Central memory CD8-positive, alpha-beta T cell (primary cell): Measurements from ENCODE around the gene SLC66A3.

Source experiments
- ATAC-seq: fragments of 150-1000 bp; cut with Tn5 transposase; replicated peaks from 2 replicates; pipeline ENCODE4 v1.10.0; 2022; ENCODE audit warnings: mild to moderate bottlenecking, moderate FRiP score, moderate number of reproducible peaks; ENCODE audit not compliant: poor library complexity, severe bottlenecking; ENCODE audit errors: extremely low read depth
- DNase-seq, 2 donors: peaks; one replicate each; pipeline ENCODE4 v3.0.0; 2021; ENCODE audit warnings: low spot score in 2 of 2
- H3K27ac Mint-ChIP-seq: one replicate; pipeline ENCODE4 v1.8.0; 2022; ENCODE audit warnings: low read depth, mild to moderate bottlenecking, moderate library complexity, mixed read lengths
- H3K27me3 Mint-ChIP-seq: one replicate; pipeline ENCODE4 v1.8.0; 2022; ENCODE audit warnings: mixed read lengths
- H3K36me3 Mint-ChIP-seq: one replicate; pipeline ENCODE4 v1.8.0; 2022; ENCODE audit warnings: mild to moderate bottlenecking, moderate library complexity, mixed read lengths; ENCODE audit not compliant: insufficient read depth
- H3K4me1 Mint-ChIP-seq: one replicate; pipeline ENCODE4 v1.8.0; 2022; ENCODE audit warnings: mixed read lengths
- H3K4me3 Mint-ChIP-seq: one replicate; pipeline ENCODE4 v1.8.0; 2022; ENCODE audit warnings: mild to moderate bottlenecking, moderate library complexity, mixed read lengths
- H3K9me3 Mint-ChIP-seq: one replicate; pipeline ENCODE4 v1.8.0; 2022; ENCODE audit warnings: mixed read lengths

The SLC66A3 gene

DNA sequence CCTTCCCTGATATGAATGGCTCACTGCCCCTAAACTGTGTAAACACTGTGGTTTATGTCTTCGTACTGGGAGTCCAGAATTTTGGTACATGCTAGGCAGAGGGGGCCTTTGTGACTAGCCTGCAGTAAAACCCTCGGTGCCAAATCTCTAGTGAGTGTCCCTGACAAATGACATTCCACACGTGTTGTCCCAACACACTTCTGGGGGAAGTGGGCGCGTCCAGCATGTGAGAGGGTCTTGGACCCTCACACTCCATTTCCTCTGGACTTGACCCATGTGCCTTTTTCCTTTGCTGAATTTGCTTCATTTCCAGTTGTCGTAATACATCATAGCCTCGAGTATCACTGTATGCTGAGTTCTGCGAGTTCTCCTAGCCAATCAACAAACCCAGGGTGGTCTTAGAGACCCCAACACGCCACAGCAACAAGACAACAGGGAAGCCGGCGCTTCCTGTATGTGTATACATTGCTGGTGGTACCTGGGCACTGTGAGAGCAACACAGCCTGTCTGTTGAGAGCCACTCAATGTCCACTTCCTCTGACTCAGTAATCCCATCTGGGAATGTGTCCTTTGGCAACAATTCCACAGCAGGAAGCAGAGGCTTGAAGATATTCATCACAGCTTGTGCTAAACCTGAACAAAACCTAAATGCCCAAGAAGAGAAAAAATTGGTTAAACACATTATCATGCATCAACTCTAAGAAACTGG is 26.9 kb upstream of the SLC66A3 start:
- no peaks in the 10 kb centered on the region for H3K9me3 Mint-ChIP-seq
- H3K4me1 Mint-ChIP-seq: peaks cover 33% of the 10 kb centered on the region
- no peaks in the 10 kb centered on the region for H3K27me3 Mint-ChIP-seq
- peak overlapping the region; percentile 68 for H3K4me3 Mint-ChIP-seq
- no peak overlapping the region for H3K27ac Mint-ChIP-seq
- ATAC-seq (no peak), DNase-seq (no peak)
- H3K36me3 Mint-ChIP-seq: peaks cover 5% of the 10 kb centered on the region

DNA sequence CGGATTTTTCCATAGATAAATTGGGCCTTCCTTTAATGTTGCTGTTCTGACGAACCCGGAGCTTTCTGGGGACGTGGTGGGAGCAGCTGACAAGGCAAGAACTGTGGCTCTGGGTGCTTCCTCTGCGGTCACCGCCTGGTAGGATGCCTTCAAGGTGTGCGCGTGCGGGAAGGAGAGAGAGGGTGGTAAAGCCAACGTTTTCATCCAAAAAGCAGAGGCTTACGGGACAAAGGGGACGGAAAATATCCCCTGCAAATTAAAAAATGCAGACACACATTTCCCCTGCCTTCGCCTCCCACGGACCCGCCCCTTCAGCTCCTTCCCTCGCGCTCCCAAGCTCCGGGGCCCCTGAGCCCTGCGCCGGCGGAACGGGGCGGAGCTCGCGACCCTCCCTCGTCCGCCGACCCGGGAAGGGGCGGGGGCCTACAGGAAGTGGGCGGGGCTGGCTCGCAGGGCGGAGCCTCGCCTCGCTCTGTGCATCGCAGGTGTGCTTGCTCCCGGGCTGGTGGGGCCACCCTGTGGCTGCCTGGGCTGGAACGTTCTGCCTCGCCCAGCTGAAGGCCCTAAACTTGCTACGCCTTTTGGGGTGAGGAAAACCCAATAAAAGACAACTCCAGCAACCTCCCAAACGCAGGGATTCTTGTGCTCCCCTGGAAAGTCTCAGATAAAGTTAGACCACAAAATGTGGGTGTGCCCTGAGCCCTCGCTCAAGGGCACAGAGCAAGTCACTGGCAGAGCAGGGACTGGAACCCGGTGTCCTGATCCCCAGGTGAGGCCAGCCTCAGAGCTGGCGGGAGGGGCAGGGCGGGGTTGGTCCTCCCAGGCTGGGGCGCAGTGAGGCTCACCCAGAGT is 25.4 kb upstream of the SLC66A3 start:
- H3K27ac Mint-ChIP-seq: no peak overlapping the region
- H3K4me3 Mint-ChIP-seq: peak overlapping the region; percentile 68
- H3K4me1 Mint-ChIP-seq: peaks cover 33% of the 10 kb centered on the region
- no peaks in the 10 kb centered on the region for H3K9me3 Mint-ChIP-seq
- H3K36me3 Mint-ChIP-seq: peaks cover 5% of the 10 kb centered on the region
- no peaks in the 10 kb centered on the region for H3K27me3 Mint-ChIP-seq
- DNase-seq (peak; percentile 59 to 62), ATAC-seq (peak; percentile 71)

DNA sequence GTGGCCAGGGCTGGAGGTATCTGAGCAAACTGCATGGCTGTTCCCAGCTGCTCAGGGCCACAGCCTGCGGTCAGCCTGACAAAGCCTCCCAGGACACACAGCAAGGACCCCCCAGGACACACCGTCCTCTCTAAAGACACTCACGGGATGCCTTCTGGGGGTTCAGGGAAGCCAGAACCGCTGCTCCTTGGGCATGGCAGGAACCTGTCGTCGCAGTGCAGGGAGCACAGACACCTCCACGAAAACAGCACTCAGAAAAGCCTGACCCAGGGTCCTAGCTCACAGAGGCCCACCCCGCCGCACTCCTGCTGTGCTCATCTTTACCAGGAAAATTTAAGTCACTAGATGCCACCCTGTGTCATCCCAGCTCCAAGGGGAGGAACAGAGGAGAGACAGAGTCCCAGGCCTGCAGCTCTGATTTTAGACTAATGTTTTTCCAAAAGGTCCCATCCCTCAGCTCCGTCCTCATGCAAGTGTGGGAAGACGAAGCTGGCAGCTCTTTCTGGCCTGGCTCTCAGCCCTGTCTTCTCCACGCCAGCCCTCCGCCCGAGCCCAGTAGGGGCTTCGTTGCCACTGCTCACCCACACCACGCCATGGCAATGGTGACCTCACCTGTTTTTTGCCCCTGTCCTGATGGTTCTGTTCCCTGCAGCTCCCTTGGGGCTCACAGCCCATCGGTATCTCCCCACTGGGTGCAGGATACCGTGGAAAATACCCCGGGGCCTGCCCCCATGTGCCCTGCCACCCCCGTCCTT is 23.9 kb upstream of the SLC66A3 start:
- Mint-ChIP-seq H3K4me3 (peak overlapping the region; percentile 76), H3K27ac (no peak overlapping the region), H3K9me3 (no peaks in the 10 kb centered on the region), H3K27me3 (peaks cover 6% of the 10 kb centered on the region), H3K36me3 (peaks cover 5% of the 10 kb centered on the region), H3K4me1 (peaks cover 33% of the 10 kb centered on the region)
- ATAC-seq (no peak), DNase-seq (no peak)

DNA sequence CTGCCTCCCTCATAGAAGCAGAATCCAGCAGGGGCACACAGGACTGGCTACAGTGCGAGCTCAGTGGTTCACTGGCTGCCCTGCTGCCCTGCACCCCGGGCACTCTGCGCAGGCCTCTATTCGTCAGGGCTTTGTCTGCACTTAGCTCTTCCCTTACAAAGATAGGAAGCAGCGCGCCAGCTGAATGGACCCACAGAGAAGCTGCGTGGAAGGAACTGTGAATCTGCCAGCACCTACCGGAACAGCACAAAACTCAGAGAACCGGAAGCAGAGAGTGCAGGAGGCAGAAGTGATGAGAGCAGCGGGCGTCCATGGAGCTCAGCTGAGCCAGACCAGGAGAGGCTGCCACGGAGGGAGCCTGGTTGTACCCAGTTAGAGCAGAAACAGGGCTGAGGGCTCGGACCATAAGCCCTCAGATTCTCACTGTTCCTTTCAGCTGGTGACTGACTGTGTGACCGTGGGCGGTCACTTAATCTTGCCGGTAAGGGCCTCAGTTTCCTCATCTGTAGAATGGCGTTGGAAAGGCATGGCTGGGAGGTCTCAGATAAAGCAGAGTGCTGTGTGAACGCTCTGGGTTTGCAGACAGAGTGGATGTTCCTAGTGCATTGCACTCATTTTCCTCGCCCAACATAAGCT is 23.1 kb upstream of the SLC66A3 start:
- ATAC-seq (no peak), DNase-seq (no peak)
- Mint-ChIP-seq H3K36me3 (peaks cover 5% of the 10 kb centered on the region), H3K27ac (peak overlapping the region; percentile 66), H3K4me1 (peaks cover 33% of the 10 kb centered on the region), H3K4me3 (peak overlapping the region; percentile 76), H3K9me3 (no peaks in the 10 kb centered on the region), H3K27me3 (peaks cover 14% of the 10 kb centered on the region)

DNA sequence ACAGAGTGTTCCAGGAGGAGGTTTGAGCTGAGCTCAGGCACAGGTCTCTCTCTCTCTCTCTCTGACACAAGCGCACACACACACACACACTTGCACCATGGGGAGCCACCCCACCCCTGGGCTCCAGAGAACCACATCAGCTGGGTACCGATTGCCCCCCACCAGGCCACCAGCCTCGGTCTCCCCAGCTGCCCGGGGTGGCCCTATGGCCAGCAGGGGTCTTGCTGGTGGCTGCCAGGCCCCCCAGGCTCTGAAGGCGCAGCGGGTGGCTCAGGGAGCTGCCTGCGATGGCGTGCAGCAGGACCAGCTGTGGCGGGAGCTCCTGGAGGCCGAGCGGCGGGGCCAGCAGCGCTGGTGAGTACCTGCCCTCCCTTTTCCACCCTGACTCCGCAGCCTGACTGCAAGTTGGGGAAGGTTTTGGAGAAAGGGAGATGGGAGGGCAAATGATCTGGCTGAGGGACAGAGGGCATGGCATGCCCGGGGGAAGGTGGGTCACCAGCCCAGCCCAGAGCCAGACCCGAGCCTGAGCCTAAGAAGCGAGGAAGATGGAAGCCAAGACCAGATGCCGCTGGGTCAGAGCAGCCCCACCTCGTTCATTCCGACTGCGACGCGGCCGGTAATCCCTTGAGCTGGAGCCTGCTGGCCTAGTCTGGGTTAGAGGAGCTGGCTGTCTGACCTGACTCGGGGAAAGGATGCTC is 21.9 kb upstream of the SLC66A3 start:
- Mint-ChIP-seq H3K27me3 (peaks cover 14% of the 10 kb centered on the region), H3K36me3 (peaks cover 5% of the 10 kb centered on the region), H3K27ac (peak overlapping the region; percentile 66), H3K4me1 (peaks cover 31% of the 10 kb centered on the region), H3K9me3 (no peaks in the 10 kb centered on the region), H3K4me3 (peak overlapping the region; percentile 76)
- DNase-seq: no peak
- ATAC-seq: no peak

DNA sequence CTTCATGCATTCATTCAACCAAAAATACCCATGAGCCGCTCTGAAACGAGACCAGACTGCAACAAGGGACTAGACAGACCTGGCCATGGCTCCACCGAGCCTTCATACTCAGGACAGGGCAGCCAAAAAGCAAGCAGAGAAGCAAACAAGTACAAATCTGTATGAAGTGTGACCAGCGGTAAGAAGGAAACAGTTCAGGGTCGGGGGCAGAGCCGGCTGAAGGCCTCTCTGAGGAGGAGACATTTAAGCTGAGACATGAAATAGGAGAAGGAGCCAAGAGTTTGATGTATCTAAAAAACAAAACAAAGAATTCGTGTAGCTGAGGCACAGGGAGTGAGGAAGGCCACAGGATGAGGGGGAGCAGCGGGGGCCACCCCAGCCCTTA is 21.3 kb upstream of the SLC66A3 start:
- DNase-seq (no peak), ATAC-seq (no peak)
- Mint-ChIP-seq H3K4me3 (no peak overlapping the region), H3K27ac (no peak overlapping the region), H3K36me3 (peaks cover 5% of the 10 kb centered on the region), H3K27me3 (peaks cover 14% of the 10 kb centered on the region), H3K9me3 (no peaks in the 10 kb centered on the region), H3K4me1 (peaks cover 27% of the 10 kb centered on the region)

DNA sequence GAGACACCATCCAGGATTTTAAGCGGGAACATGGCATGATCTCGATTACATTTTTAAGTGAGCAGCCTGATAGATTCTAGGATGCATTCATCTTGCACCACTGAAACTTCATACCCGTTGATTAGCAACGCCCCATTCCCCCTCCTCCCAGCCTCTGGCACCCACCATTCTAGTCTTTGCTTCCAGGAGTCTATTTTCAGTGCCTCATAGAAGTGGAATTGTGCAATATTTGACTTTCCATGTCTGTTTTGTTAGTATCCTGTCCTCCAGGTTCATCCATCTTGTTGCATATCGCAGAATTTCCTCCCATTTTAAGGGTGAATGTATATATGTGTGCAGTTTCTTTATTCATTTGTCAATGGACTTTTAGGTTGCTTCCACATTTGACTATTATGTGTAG is 20.9 kb upstream of the SLC66A3 start:
- no peaks in the 10 kb centered on the region for H3K9me3 Mint-ChIP-seq
- no peak for DNase-seq
- ATAC-seq: no peak
- H3K36me3 Mint-ChIP-seq: peaks cover 5% of the 10 kb centered on the region
- H3K4me1 Mint-ChIP-seq: peaks cover 26% of the 10 kb centered on the region
- no peak overlapping the region for H3K27ac Mint-ChIP-seq
- H3K27me3 Mint-ChIP-seq: peaks cover 14% of the 10 kb centered on the region
- H3K4me3 Mint-ChIP-seq: no peak overlapping the region

DNA sequence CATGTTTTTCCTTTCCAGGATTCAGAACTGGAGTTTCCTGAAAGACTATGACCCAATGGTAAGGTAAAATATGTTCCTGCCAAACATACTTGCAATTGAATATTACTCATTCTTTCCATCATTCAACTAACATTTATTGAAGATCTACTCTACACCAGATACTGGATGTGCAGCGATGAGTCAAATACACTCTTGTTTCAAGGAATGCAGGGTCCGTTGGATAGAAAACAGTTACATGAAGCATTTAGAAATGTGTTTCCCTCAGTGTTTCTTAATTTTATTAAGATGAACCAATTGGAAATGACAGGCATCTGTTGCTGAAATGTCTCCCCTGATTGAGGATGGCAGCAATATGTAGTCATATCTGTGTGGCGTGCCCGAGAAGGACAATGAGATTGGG is 14.8 kb upstream of the SLC66A3 start:
- ATAC-seq (no peak), DNase-seq (no peak)
- Mint-ChIP-seq H3K4me3 (no peak overlapping the region), H3K36me3 (peaks cover 4% of the 10 kb centered on the region), H3K27ac (no peak overlapping the region), H3K27me3 (peaks cover 47% of the 10 kb centered on the region), H3K4me1 (no peaks in the 10 kb centered on the region), H3K9me3 (no peaks in the 10 kb centered on the region)

DNA sequence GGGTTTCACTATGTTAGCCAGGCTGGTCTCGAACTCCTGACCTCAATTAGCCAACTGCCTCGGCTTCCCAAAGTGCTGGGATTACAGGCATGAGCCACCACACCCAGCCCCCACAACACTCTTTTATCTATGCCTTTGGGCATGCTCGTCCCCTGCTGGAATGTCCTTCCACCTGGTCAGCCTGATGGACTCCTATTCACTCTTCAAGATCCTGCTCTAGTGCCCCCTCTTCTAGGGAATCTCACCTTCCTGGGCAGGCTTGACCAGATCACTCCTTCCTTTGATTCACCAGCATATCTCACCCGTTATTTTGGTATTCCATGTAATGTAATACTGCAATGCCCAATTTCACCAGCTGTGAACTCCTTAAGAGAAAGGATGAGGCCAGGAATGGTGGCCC is 13.9 kb upstream of the SLC66A3 start:
- H3K36me3 Mint-ChIP-seq: peaks cover 4% of the 10 kb centered on the region
- DNase-seq (no peak), ATAC-seq (no peak)
- H3K4me1 Mint-ChIP-seq: no peaks in the 10 kb centered on the region
- H3K27me3 Mint-ChIP-seq: peaks cover 41% of the 10 kb centered on the region
- H3K4me3 Mint-ChIP-seq: no peak overlapping the region
- no peak overlapping the region for H3K27ac Mint-ChIP-seq
- no peaks in the 10 kb centered on the region for H3K9me3 Mint-ChIP-seq

DNA sequence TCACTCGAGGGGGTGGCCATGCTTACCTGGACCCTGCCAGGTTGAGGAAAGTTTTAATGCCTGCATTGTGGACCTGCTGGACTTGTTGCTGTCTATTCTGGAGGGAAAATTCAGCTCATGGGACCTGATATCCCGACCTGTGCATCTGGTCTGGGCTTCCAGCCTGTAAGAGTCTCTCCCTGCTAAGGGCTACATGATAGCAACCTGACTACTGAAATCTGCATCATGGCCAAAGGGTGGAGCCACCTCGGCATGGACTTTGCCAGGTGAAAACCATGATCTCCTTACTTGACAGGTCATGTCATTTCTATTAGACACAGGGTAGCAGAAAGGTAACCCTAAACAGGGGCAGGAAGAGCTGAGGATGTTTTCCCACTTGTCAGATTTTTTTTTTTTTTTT is 12.9 kb upstream of the SLC66A3 start:
- H3K4me3 Mint-ChIP-seq: no peak overlapping the region
- ATAC-seq: no peak
- DNase-seq: no peak
- H3K9me3 Mint-ChIP-seq: no peaks in the 10 kb centered on the region
- no peak overlapping the region for H3K27ac Mint-ChIP-seq
- H3K36me3 Mint-ChIP-seq: peaks cover 4% of the 10 kb centered on the region
- H3K27me3 Mint-ChIP-seq: peaks cover 33% of the 10 kb centered on the region
- H3K4me1 Mint-ChIP-seq: no peaks in the 10 kb centered on the region

DNA sequence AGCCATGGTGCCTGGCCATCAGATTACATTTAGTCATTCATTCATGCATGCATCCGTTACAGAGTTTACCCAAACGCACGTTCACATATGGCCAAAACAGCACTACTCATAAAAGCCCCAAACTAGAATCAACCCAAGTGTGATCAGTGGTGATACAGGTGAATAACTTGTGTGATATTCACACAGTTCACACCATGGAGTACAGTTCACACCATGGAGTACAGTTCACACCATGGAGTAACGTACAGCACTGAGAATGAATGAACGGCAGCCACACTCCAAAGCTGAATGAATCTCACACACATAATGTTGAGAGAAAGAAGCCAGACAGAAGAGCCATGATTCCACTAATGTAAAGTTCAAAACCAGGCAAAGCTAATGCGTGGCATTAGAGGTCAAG is 12.3 kb upstream of the SLC66A3 start:
- H3K9me3 Mint-ChIP-seq: no peaks in the 10 kb centered on the region
- peaks cover 4% of the 10 kb centered on the region for H3K36me3 Mint-ChIP-seq
- peaks cover 33% of the 10 kb centered on the region for H3K27me3 Mint-ChIP-seq
- DNase-seq: no peak
- no peak for ATAC-seq
- H3K4me3 Mint-ChIP-seq: no peak overlapping the region
- no peaks in the 10 kb centered on the region for H3K4me1 Mint-ChIP-seq
- H3K27ac Mint-ChIP-seq: no peak overlapping the region
